ENCODE measurements around the gene SPRY4. TPM values are rescaled to one million over a fixed set of nuclear protein-coding genes. Genes with fewer than 3 reads are reported as not detected.
"Not testable (repeated sequence)": the region's sequence is repeated elsewhere in the genome, so short reads cannot be mapped to it uniquely, and the experiment has no call there.

SPRY4 gene
- polyA plus RNA-seq, 3 donors, result 29.4 to 36.0 (median 29.7) TPM

GRCh38 chr5:142272596-142272995, 52.2 kb downstream of the SPRY4 start:
- not testable (repeated sequence) for DNase-seq

GRCh38 chr5:142264084-142264483, 60.7 kb downstream of the SPRY4 start:
- DNase-seq, result not testable (repeated sequence)

- no peak for DNase-seq
These were observed 61.5 kb downstream of the SPRY4 start for GRCh38 chr5:142263346-142263745.

GRCh38 chr5:142262683-142263082, 62.1 kb downstream of the SPRY4 start:
- DNase-seq, result peak; percentile 12

Other genes starting within 250 kb of the SPRY4 start
- 100 to 1,000 TPM; 111 to 127 (median 114) TPM for gene NDFIP1, start 216.2 kb downstream of the SPRY4 start, polyA plus RNA-seq (ENCODE audit: insufficient read length in 3 of 3)

All from renal pelvis (tissue), 4 donors.